Smooth muscle cell (in vitro differentiated cells): ENCODE data around the gene ZNF277. TPM values are rescaled to one million over a fixed set of nuclear protein-coding genes. Genes with fewer than 3 reads are reported as not detected.

Experiments
- DNase-seq: peaks from one replicate; lab custom pipeline; 2025; ENCODE audit not compliant: unreplicated experiment; lab: John Stamatoyannopoulos, UW
- H2AFZ ChIP-seq: fragments of 200-600 bp; sonication (generic); 2 replicates; pipeline ENCODE4 v1.6.0; 2016; ENCODE audit warnings: antibody characterized with exemption, low read depth, mild to moderate bottlenecking
- H3F3A ChIP-seq: fragments of 200-600 bp; sonication (generic); 2 replicates; pipeline ENCODE4 v1.6.0; 2017; ENCODE audit warnings: antibody characterized with exemption, low read depth
- H3K27ac ChIP-seq: fragments of 200-600 bp; sonication (generic); 2 replicates; pipeline ENCODE4 v1.5.1; 2016; ENCODE audit warnings: low read depth, mild to moderate bottlenecking
- H3K27me3 ChIP-seq: fragments of 200-600 bp; sonication (generic); 2 replicates; pipeline ENCODE4 v1.6.1; 2016; ENCODE audit warnings: low read depth, mild to moderate bottlenecking
- H3K36me3 ChIP-seq: fragments of 200-600 bp; sonication (generic); 2 replicates; pipeline ENCODE4 v1.5.1; 2016; ENCODE audit warnings: low read depth
- H3K4me1 ChIP-seq: fragments of 200-600 bp; sonication (generic); 2 replicates; pipeline ENCODE4 v1.5.1; 2016; ENCODE audit warnings: low read depth
- H3K4me2 ChIP-seq: fragments of 200-600 bp; sonication (generic); 2 replicates; pipeline ENCODE4 v1.6.0; 2016; ENCODE audit warnings: mild to moderate bottlenecking
- H3K4me3 ChIP-seq: fragments of 200-600 bp; sonication (generic); 2 replicates; pipeline ENCODE4 v1.5.1; 2016; ENCODE audit warnings: mild to moderate bottlenecking
- H3K79me2 ChIP-seq: fragments of 200-600 bp; sonication (generic); 2 replicates; pipeline ENCODE4 v1.6.0; 2016; ENCODE audit warnings: low read depth, mild to moderate bottlenecking
- H3K9ac ChIP-seq: fragments of 200-600 bp; sonication (generic); 2 replicates; pipeline ENCODE4 v1.6.0; 2016; ENCODE audit warnings: low read depth
- H3K9me3 ChIP-seq: fragments of 200-600 bp; sonication (generic); replicated peaks from 2 replicates; pipeline ENCODE4 v1.5.1; 2016; ENCODE audit warnings: low read depth
- H4K20me1 ChIP-seq: fragments of 200-600 bp; sonication (generic); 2 replicates; pipeline ENCODE4 v1.6.0; 2016; ENCODE audit warnings: low read depth
- whole genome bisulfite sequencing: methylation state at CpG from one replicate; pipeline ENCODE4 v1.1.7; 2016; ENCODE audit warnings: low lambda C conversion rate; 5-methylcytosine and 5-hydroxymethylcytosine counted together
- polyA plus RNA-seq: library from polyadenylated mRNA; unstranded; fragments of >200 nt; fragmentation: Nextera tagmentation; extraction: Ambion mirVana; gene quantifications from 2 replicates; pipeline ENCODE4 v1.2.1, GENCODE V29; 2016
- total RNA-seq: library from RNA; depleted of rRNA; stranded (reverse); fragments of >200 nt; gene quantifications from 2 replicates; pipeline ENCODE4 v1.2.3, GENCODE V29; 2014
- TF ChIP-seq, protein P1 (sequence below): fragments of 200-600 bp; sonication (generic); IDR thresholded peaks from 2 replicates; pipeline ENCODE4 v1.5.1; 2017; ENCODE audit warnings: borderline replicate concordance, mild to moderate bottlenecking, antibody characterized with exemption; ENCODE audit not compliant: insufficient read depth, poor library complexity, severe bottlenecking

The ZNF277 gene
- total and polyA plus RNA-seq, 2 experiments from 2014 or later: 8.4 to 28.0 TPM

DNA sequence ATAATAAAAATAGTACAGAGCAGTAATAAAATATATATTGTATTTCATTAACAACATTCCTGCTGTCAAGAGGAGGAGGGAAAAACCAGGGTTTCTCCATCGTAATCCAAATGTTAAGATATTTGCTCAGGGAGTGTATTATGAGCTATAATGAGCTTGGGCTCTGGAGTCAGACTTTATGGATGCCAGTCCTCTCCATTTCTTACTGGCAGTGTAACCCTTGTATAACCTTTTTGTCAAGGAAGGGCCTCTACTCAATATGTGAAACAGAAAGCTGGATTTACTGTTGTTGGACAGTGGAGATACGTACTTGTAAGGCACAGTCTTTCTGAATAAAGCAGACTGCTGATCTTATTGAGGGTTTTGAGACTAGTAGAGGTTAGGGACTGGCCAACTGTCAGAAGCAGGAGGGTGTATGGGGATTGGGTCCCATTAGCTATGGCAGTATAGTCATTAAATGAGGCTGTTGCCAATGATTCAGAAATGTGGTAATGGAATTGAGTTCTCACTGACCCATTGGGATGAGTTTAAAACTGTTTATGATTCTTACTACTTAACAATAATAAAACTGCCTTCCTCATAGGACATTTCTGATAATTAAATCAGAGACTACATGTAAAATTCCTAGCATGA lies 56.5 kb downstream of the ZNF277 start:
- no peaks in the 10 kb centered on the region for H3K36me3 ChIP-seq
- no peaks in the 10 kb centered on the region for H3F3A ChIP-seq
- no peaks in the 10 kb centered on the region for H3K9me3 ChIP-seq
- peaks cover 15% of the 10 kb centered on the region for H3K79me2 ChIP-seq
- H3K27ac ChIP-seq: peak overlapping the region; percentile 29
- peaks cover 59% of the 10 kb centered on the region for H4K20me1 ChIP-seq
- no peak for DNase-seq
- 42% methylated on average over 2 of the region's 2 CpGs for WGBS
- no peak overlapping the region for H3K9ac ChIP-seq
- TF ChIP-seq, protein P1, sequence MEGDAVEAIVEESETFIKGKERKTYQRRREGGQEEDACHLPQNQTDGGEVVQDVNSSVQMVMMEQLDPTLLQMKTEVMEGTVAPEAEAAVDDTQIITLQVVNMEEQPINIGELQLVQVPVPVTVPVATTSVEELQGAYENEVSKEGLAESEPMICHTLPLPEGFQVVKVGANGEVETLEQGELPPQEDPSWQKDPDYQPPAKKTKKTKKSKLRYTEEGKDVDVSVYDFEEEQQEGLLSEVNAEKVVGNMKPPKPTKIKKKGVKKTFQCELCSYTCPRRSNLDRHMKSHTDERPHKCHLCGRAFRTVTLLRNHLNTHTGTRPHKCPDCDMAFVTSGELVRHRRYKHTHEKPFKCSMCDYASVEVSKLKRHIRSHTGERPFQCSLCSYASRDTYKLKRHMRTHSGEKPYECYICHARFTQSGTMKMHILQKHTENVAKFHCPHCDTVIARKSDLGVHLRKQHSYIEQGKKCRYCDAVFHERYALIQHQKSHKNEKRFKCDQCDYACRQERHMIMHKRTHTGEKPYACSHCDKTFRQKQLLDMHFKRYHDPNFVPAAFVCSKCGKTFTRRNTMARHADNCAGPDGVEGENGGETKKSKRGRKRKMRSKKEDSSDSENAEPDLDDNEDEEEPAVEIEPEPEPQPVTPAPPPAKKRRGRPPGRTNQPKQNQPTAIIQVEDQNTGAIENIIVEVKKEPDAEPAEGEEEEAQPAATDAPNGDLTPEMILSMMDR: no peak
- H2AFZ ChIP-seq: no peak overlapping the region
- no peaks in the 10 kb centered on the region for H3K27me3 ChIP-seq
- no peak overlapping the region for H3K4me3 ChIP-seq
- peaks cover 11% of the 10 kb centered on the region for H3K4me1 ChIP-seq
- peak overlapping the region; percentile 22 for H3K4me2 ChIP-seq

DNA sequence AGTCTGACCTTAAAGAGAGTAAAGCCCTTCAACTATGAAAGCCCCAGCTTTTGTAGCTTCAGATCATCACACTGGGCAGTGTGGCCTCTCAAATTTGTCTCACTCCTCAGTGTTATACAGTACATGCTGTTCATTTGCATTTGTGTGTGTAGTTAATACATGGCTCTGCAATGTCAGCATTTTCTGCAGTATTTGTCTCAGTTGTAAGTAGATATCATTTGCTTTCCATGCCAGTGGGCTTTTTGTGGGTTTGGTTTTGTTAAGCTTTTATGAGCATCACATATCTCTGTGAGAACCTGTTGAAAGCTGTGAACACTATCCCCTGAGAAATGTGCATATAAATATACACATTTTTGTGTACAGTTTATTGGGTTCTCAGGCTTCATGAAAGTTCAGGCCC lies 57.0 kb downstream of the ZNF277 start:
- no peak overlapping the region for H3K4me3 ChIP-seq
- H4K20me1 ChIP-seq: peaks cover 54% of the 10 kb centered on the region

DNA sequence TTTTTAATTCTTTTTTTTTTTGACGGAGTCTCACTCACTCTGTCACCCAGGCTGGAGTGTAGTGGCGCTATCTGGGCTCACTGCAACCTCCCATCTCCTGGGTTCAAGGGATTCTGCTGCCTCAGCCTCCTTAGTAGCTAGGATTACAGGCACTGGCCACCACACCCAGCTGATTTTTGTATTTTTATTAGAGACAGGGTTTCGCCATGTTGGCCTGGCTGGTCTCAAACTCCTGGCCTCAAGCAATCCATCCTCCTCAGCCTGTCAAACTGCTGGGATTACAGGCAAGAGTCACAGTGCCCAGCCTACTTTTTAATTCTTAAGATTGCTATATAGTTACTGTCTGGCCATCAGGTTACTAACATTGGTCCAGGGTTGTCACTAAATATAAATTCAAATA lies 59.6 kb downstream of the ZNF277 start:
- no peak for DNase-seq
- TF ChIP-seq, protein P1: no peak

More for the DNA sequence above, 57.0 kb downstream of the ZNF277 start:
- Histone ChIP-seq H3K36me3 (no peaks in the 10 kb centered on the region), H3K4me2 (peak overlapping the region; percentile 22), H3K4me1 (peaks cover 11% of the 10 kb centered on the region), H3K9ac (no peak overlapping the region), H2AFZ (no peak overlapping the region), H3K9me3 (no peaks in the 10 kb centered on the region), H3K27me3 (no peaks in the 10 kb centered on the region), H3K79me2 (peaks cover 11% of the 10 kb centered on the region), H3F3A (no peaks in the 10 kb centered on the region), H3K27ac (peak overlapping the region; percentile 29)
- DNase-seq: no peak
- TF ChIP-seq, protein P1: no peak

DNA sequence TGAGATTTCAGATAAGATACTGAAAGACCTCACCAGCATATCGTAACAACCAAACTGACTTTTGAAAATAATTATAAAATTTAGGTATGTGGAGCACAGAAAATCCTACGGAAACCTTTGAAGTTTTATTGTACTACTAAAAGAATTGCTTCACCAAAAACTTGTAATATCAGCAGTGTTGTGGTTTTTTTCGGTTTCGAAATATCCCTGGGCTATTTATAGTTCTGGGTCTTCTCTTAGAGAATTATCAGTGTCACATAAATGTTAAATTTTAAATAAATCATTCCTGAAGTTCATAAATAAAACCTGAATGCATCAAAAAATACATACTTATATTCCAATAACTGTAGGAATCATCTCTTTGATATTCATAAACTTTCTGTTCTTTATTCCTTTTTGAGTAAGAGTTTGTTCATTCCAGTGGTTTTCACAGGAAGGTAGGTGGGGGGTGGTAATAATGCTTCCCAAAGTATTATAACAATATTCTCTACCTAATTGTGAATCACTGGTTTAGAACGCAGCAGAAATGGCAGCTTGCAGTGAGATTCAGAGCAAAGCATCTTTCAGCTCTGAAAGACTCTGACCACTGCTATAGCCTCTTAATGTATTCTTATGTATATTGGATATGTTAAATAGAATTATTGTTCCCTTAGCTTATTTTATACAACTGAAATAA lies 60.2 kb downstream of the ZNF277 start:
- 56% methylated on average over 5 of the region's 5 CpGs for WGBS
- H3K36me3 ChIP-seq: no peaks in the 10 kb centered on the region
- H3K27me3 ChIP-seq: no peaks in the 10 kb centered on the region
- peaks cover 39% of the 10 kb centered on the region for H4K20me1 ChIP-seq
- TF ChIP-seq, protein P1: no peak
- no peaks in the 10 kb centered on the region for H3F3A ChIP-seq
- no peak overlapping the region for H3K4me3 ChIP-seq
- H3K27ac ChIP-seq: no peak overlapping the region
- no peak for DNase-seq
- H3K79me2 ChIP-seq: peaks cover 21% of the 10 kb centered on the region
- H3K4me2 ChIP-seq: peak overlapping the region; percentile 65
- no peak overlapping the region for H3K9ac ChIP-seq
- H2AFZ ChIP-seq: no peak overlapping the region
- H3K4me1 ChIP-seq: peaks cover 11% of the 10 kb centered on the region
- no peaks in the 10 kb centered on the region for H3K9me3 ChIP-seq

More for the DNA sequence above, 59.6 kb downstream of the ZNF277 start:
- Histone ChIP-seq H3F3A (no peaks in the 10 kb centered on the region), H3K27me3 (no peaks in the 10 kb centered on the region), H4K20me1 (peaks cover 39% of the 10 kb centered on the region), H3K4me1 (peaks cover 11% of the 10 kb centered on the region), H3K9ac (no peak overlapping the region), H3K4me2 (peak overlapping the region; percentile 65), H3K79me2 (peaks cover 21% of the 10 kb centered on the region), H3K36me3 (no peaks in the 10 kb centered on the region), H3K27ac (no peak overlapping the region), H2AFZ (no peak overlapping the region), H3K9me3 (no peaks in the 10 kb centered on the region), H3K4me3 (no peak overlapping the region)
- 90% methylated on average over 3 of the region's 3 CpGs for WGBS
